Colonic mucosa (tissue), 4 donors: ENCODE data around the gene TRPC6. TPM values are rescaled to one million over a fixed set of nuclear protein-coding genes. Genes with fewer than 3 reads are reported as not detected.

Experiments used
- DNase-seq: peaks from one replicate; pipeline ENCODE4 v3.0.0-alpha.2; 2020
- H3K27ac ChIP-seq: fragments of 200-600 bp; one replicate; pipeline ENCODE4 v1.8.0; 2021
- H3K27me3 ChIP-seq: fragments of 200-600 bp; one replicate; pipeline ENCODE4 v1.8.0; 2021
- H3K36me3 ChIP-seq: fragments of 200-600 bp; one replicate; pipeline ENCODE4 v1.8.0; 2021
- H3K4me1 ChIP-seq: fragments of 200-600 bp; one replicate; pipeline ENCODE4 v1.8.0; 2021; ENCODE audit warnings: mild to moderate bottlenecking
- H3K4me3 ChIP-seq: fragments of 200-600 bp; one replicate; pipeline ENCODE4 v1.8.0; 2021
- H3K9ac ChIP-seq, 2 donors: one replicate each; pipeline ENCODE4 v1.7.0; 2013; ENCODE audit warnings: control low read depth in 2 of 2, low read depth in 2 of 2, low read length in 2 of 2
- H3K9me3 ChIP-seq: fragments of 200-600 bp; one replicate; pipeline ENCODE4 v1.8.0; 2021
- intact Hi-C: fragments of 100-400 bp; cut with DNase I; formaldehyde crosslinking; loops from one replicate; pipeline ENCODE4 v1.14.1; 2022
- total RNA-seq, 2 donors: library from RNA; stranded (reverse); fragmentation: NEBNext Ultra II Directional in 1 of 2; extraction: Animal tissue kit (Norgen Biotek cat#: 25700) in 1 of 2; gene quantifications; one replicate each; pipeline ENCODE4 v1.2.1, GENCODE V29; 2021
- TF ChIP-seq, protein P1 (sequence below): fragments of 200-600 bp; IDR thresholded peaks from one replicate; pipeline ENCODE4 v1.8.0; 2022; ENCODE audit warnings: antibody characterized with exemption, mild to moderate bottlenecking
- donor health status: healthy.
- donor health status: DM: no; HTN: no; CAD: no.
- donor health status: DM: no; HTN: no; CAD: no.

TRPC6 gene
- total RNA-seq, result under 1 TPM; 0.37 to 0.96 TPM

DNA sequence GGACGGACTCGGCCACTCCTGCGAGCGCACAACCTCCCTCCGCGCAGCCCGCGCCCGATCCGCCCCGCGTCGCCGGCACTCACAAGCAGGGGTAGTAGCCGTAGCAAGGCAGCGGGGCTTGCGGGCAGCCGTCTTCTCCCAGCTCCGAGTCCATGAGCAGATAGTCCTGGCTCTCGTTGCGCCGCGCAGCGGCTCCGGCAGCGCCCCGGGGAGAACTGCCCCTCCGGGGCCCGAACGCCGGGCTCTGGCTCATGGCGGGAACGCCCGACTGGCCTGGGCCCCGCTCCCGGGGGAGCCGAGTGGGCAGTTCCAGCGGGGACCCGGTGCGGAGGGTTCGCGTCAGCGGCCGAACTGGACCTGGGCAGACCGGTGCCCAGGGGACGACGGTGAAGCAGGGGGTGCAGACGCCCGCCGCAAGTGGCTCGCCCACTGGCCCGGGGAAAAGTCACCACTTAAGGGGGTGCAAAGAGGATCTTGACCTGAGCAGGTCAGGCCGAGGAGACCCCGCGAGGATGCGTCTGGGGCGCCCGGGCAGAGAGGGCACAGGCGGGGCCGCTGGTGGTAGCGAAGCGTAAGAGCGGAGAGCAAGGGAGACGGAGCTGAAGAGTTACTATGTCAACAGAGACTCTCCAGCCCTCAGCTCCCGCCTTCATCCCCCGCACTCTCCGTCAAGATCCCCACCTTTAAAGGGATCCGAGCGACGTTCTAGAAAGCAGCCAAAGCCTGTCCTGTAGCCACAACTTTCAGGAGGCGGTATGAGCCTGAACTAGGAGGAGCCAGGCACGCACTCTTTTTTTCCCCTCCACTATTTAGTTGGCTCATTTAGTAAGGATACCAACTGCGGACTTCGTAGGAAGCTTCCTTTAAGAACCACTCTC lies at the start of gene TRPC6:
TSS of gene TRPC6 (minus strand) at position 757 of the 878 bp plus-strand sequence. CDS start at position 253, 504 bp downstream.
- intact Hi-C loops, result no loop called here

GRCh38 chr11:101620026-101620425 lies 36.2 kb upstream of the TRPC6 start:
- TF ChIP-seq, protein P1, sequence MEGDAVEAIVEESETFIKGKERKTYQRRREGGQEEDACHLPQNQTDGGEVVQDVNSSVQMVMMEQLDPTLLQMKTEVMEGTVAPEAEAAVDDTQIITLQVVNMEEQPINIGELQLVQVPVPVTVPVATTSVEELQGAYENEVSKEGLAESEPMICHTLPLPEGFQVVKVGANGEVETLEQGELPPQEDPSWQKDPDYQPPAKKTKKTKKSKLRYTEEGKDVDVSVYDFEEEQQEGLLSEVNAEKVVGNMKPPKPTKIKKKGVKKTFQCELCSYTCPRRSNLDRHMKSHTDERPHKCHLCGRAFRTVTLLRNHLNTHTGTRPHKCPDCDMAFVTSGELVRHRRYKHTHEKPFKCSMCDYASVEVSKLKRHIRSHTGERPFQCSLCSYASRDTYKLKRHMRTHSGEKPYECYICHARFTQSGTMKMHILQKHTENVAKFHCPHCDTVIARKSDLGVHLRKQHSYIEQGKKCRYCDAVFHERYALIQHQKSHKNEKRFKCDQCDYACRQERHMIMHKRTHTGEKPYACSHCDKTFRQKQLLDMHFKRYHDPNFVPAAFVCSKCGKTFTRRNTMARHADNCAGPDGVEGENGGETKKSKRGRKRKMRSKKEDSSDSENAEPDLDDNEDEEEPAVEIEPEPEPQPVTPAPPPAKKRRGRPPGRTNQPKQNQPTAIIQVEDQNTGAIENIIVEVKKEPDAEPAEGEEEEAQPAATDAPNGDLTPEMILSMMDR, result no peak
- Histone ChIP-seq H3K27me3 (no peaks in the 10 kb centered on the region), H3K9me3 (no peaks in the 10 kb centered on the region), H3K4me3 (no peak overlapping the region), H3K4me1 (no peaks in the 10 kb centered on the region), H3K36me3 (no peaks in the 10 kb centered on the region), H3K27ac (no peak overlapping the region), H3K9ac (no peak overlapping the region)
- DNase-seq, result no peak
- intact Hi-C loops, result no loop called here

More for the DNA sequence above, at the start of gene TRPC6:
- Histone ChIP-seq H3K4me1 (no peaks in the 10 kb centered on the region), H3K27me3 (peaks cover 11% of the 10 kb centered on the region), H3K27ac (peak within 1 kb of the TSS; percentile 41), H3K9ac (no peak within 1 kb of the TSS), H3K4me3 (peak within 1 kb of the TSS; percentile 32), H3K36me3 (no peaks in the 10 kb centered on the region), H3K9me3 (no peaks in the 10 kb centered on the region)
- no peak for DNase-seq
- TF ChIP-seq, protein P1, result no peak

DNA sequence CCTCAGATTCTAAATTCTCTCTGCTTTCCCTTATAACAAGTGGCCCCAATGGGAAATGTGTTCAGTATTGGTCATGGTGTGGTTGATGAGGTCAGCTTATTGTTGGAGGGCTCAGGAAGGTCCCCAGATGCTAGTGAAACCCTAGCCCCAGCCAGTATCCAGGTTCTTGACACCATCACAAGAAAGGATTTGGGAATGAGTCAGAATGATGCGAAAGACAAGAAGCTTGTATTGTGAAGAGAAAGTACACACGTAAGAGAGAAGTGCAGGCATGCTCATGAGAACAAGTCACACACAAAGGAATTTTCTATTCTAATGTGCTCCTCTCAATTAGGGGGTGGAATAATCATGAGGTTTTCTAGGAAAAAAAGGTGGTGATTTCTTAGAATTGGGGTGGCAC lies 34.9 kb upstream of the TRPC6 start:
- TF ChIP-seq, protein P1, result no peak

DNA sequence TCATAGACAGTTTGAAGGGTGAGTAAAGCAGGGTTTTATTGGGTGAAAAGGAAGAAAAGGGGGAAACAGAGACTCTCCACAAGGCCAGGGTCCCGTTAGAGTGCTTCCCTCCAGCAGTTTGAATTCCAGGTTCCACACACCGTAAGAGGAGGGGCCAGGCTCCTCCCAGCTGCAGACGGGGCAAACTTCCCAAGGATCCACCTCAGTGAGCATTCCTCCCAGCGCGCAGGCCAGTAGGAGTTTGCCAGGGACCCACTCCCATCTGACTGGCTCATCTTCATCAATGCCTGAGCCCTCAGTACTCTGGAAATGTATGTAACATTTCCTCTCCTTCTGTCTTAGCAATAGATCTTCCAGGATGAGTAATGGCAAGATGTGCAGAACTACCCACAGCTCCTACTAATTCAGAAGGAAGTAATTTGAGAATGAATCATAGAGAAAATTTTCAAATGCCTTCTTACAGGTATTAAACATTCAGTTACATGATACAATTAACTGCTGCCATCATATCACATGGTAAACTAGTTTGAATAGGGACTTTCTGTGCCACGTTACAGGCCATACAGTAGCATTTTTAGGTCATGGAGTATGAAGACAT lies 34.0 kb upstream of the TRPC6 start:
- no peak for DNase-seq
- Histone ChIP-seq H3K9ac (no peak overlapping the region), H3K27ac (no peak overlapping the region), H3K4me1 (no peaks in the 10 kb centered on the region), H3K9me3 (no peaks in the 10 kb centered on the region), H3K36me3 (no peaks in the 10 kb centered on the region), H3K27me3 (no peaks in the 10 kb centered on the region), H3K4me3 (no peak overlapping the region)
- intact Hi-C loops, result no loop called here
- TF ChIP-seq, protein P1, result no peak

More for the DNA sequence above, 34.9 kb upstream of the TRPC6 start:
- Histone ChIP-seq H3K4me3 (no peak overlapping the region), H3K9ac (no peak overlapping the region), H3K36me3 (no peaks in the 10 kb centered on the region), H3K4me1 (no peaks in the 10 kb centered on the region), H3K27ac (no peak overlapping the region), H3K27me3 (no peaks in the 10 kb centered on the region), H3K9me3 (no peaks in the 10 kb centered on the region)
- DNase-seq, result no peak
- intact Hi-C loops, result no loop called here

GRCh38 chr11:101612481-101612880 lies 28.7 kb upstream of the TRPC6 start:
- intact Hi-C loops, result no loop called here
- H3K9me3 ChIP-seq, result no peaks in the 10 kb centered on the region
- no peaks in the 10 kb centered on the region for H3K36me3 ChIP-seq

More at GRCh38 chr11:101612481-101612880, 28.7 kb upstream of the TRPC6 start:
- H3K4me1 ChIP-seq, result no peaks in the 10 kb centered on the region
- DNase-seq, result no peak
- TF ChIP-seq, protein P1, result no peak
- H3K9ac ChIP-seq, result no peak overlapping the region
- no peaks in the 10 kb centered on the region for H3K27me3 ChIP-seq
- no peak overlapping the region for H3K27ac ChIP-seq
- no peak overlapping the region for H3K4me3 ChIP-seq
